Measurements from ENCODE around the gene SPRTN. TPM values are rescaled to one million over a fixed set of nuclear protein-coding genes. Genes with fewer than 3 reads are reported as not detected.

The SPRTN gene
- total and polyA plus RNA-seq, 2 of the 8 experiments (the other 6 are each of a cell fraction or from before 2014, with no cell fraction given) = 6.6 to 15.1 TPM

- TF ChIP-seq CHD7 (IDR thresholded peaks at IDR 0.05; ENCODE audit: insufficient replicate concordance, low read length) (no peak), TAF7 (optimal IDR thresholded peaks at IDR 0.05; ENCODE audit: borderline replicate concordance, low read depth, low read length) (peak; percentile 37), ATF2 (IDR thresholded peaks at IDR 0.05; ENCODE audit: low read length) (no peak)
Observed at GRCh38 chr1:231338270-231339128, at the start of gene SPRTN (continued).
